Thyroid gland (tissue), 4 donors: Measurements from ENCODE around the gene PPP1R2. TPM values are rescaled to one million over a fixed set of nuclear protein-coding genes. Genes with fewer than 3 reads are reported as not detected.

Source experiments
- DNase-seq, 2 donors: peaks; one replicate each; pipeline ENCODE4 v3.0.0-alpha.2; 2019
- H3K27ac ChIP-seq, 3 donors: fragments of 200-600 bp; sonication (generic); 1 replicate in 2 of 3; 2 replicates in 1 of 3; pipeline ENCODE4 v1.5.1; 2016 to 2019; ENCODE audit warnings: mild to moderate bottlenecking in 1 of 3, moderate library complexity in 1 of 3
- H3K27me3 ChIP-seq: fragments of 200-600 bp; sonication (generic); one replicate; pipeline ENCODE4 v1.5.1; 2019
- H3K36me3 ChIP-seq, 2 donors: fragments of 200-600 bp; sonication (generic); one replicate each; pipeline ENCODE4 v1.5.1; 2016 to 2019
- H3K4me1 ChIP-seq, 2 donors: fragments of 200-600 bp; sonication (generic); one replicate each; pipeline ENCODE4 v1.5.1; 2017 to 2019
- H3K4me3 ChIP-seq, 3 donors: fragments of 200-600 bp; sonication (generic); replicated peaks in 1 of 3; 1 replicate in 2 of 3; 2 replicates in 1 of 3; pipeline ENCODE4 v1.5.1; 2016; ENCODE audit warnings: mild to moderate bottlenecking in 1 of 3
- H3K9me3 ChIP-seq: fragments of 200-600 bp; sonication (generic); one replicate; pipeline ENCODE4 v1.5.1; 2017
- CTCF ChIP-seq, 6 experiments: fragments of 200-600 bp in 3 of 6; fragments of 450-650 bp in 3 of 6; sonication (generic) in 3 of 6; IDR thresholded peaks; one replicate each; pipeline ENCODE4 v1.5.1; 2016 to 2019; ENCODE audit warnings: antibody characterized with exemption in 6 of 6, mild to moderate bottlenecking in 2 of 6, inconsistent platforms in 1 of 6, moderate library complexity in 1 of 6
- POLR2A ChIP-seq, 2 donors: fragments of 450-650 bp; IDR thresholded peaks; one replicate each; pipeline ENCODE4 v1.6.1; 2017; ENCODE audit warnings: antibody characterized with exemption in 2 of 2, mild to moderate bottlenecking in 2 of 2, moderate library complexity in 1 of 2
- WGBS, 2 donors: methylation state at CpG; one replicate each; pipeline ENCODE4 v1.1.5; 2017; 5-methylcytosine and 5-hydroxymethylcytosine counted together
- intact Hi-C: fragments of 100-400 bp; cut with DNase I; formaldehyde crosslinking; loops from one replicate; pipeline ENCODE4 v1.15.1; 2023
- total RNA-seq, 4 donors: library from RNA; depleted of rRNA; stranded (reverse); fragments of >200 nt; gene quantifications; one replicate each; pipeline ENCODE4 v1.2.3, GENCODE V29; 2016

Gene PPP1R2
- total RNA-seq, 4 donors from 2014 or later: 76.2 to 113 (median 99.9) TPM

- no peaks in the 10 kb centered on the region for H3K27me3 ChIP-seq
- intact Hi-C loops: no loop called here
- H3K9me3 ChIP-seq: no peaks in the 10 kb centered on the region
- WGBS, 2 donors: 93 to 94% methylated on average over 19 of the region's 19 CpGs
- H3K27ac ChIP-seq: no peak overlapping the region
- no peak for TF ChIP-seq POLR2A (IDR thresholded peaks at IDR 0.05)
- no peak for TF ChIP-seq CTCF (IDR thresholded peaks at IDR 0.05)
- no peak for DNase-seq
- no peaks in the 10 kb centered on the region for H3K36me3 ChIP-seq
- no peaks in the 10 kb centered on the region for H3K4me1 ChIP-seq
- H3K4me3 ChIP-seq: no peak overlapping the region
Measured at GRCh38 chr3:195573611-195574496, 30.7 kb upstream of the PPP1R2 start.

- H3K27me3 ChIP-seq: no peaks in the 10 kb centered on the region
- no peaks in the 10 kb centered on the region for H3K36me3 ChIP-seq
- H3K27ac ChIP-seq: no peak overlapping the region
- no peak for TF ChIP-seq CTCF (IDR thresholded peaks at IDR 0.05)
- TF ChIP-seq POLR2A (IDR thresholded peaks at IDR 0.05): no peak
- no peak for DNase-seq
- H3K9me3 ChIP-seq: no peaks in the 10 kb centered on the region
- WGBS, 2 donors: 82 to 83% methylated on average over 6 of the region's 6 CpGs
- H3K4me3 ChIP-seq: no peak overlapping the region
- no peaks in the 10 kb centered on the region for H3K4me1 ChIP-seq
- intact Hi-C loops: no loop called here
Measured at GRCh38 chr3:195571361-195571760, 28.2 kb upstream of the PPP1R2 start.

- Histone ChIP-seq H3K36me3 (no peaks in the 10 kb centered on the region), H3K27me3 (no peaks in the 10 kb centered on the region), H3K4me3 (no peak overlapping the region), H3K27ac (no peak overlapping the region), H3K9me3 (no peaks in the 10 kb centered on the region), H3K4me1 (no peaks in the 10 kb centered on the region)
- intact Hi-C loops: no loop called here
- 87 to 91% methylated on average over 9 of the region's 9 CpGs for WGBS, 2 donors
- DNase-seq: no peak
- TF ChIP-seq CTCF (IDR thresholded peaks at IDR 0.05): no peak
- TF ChIP-seq POLR2A (IDR thresholded peaks at IDR 0.05): no peak
Measured at GRCh38 chr3:195570912-195571311, 27.8 kb upstream of the PPP1R2 start.

- H3K4me3 ChIP-seq: no peak overlapping the region
- TF ChIP-seq POLR2A (IDR thresholded peaks at IDR 0.05) (no peak), CTCF (IDR thresholded peaks at IDR 0.05) (no peak)
- no peak overlapping the region for H3K27ac ChIP-seq
- H3K27me3 ChIP-seq: no peaks in the 10 kb centered on the region
- no peaks in the 10 kb centered on the region for H3K4me1 ChIP-seq
- no peaks in the 10 kb centered on the region for H3K36me3 ChIP-seq
- DNase-seq: no peak
- WGBS, 2 donors: 66 to 73% methylated on average over 6 of the region's 6 CpGs
- intact Hi-C loops: no loop called here
- no peaks in the 10 kb centered on the region for H3K9me3 ChIP-seq
Measured at GRCh38 chr3:195570344-195570743, 27.2 kb upstream of the PPP1R2 start.

- intact Hi-C loops: no loop called here
- 70 to 81% methylated on average over 5 of the region's 5 CpGs for WGBS, 2 donors
- no peaks in the 10 kb centered on the region for H3K36me3 ChIP-seq
Measured at GRCh38 chr3:195568630-195569029, 25.5 kb upstream of the PPP1R2 start.

More at GRCh38 chr3:195568630-195569029, 25.5 kb upstream of the PPP1R2 start:
- H3K4me3 ChIP-seq: no peak overlapping the region
- H3K9me3 ChIP-seq: no peaks in the 10 kb centered on the region
- no peak for DNase-seq
- H3K27ac ChIP-seq: no peak overlapping the region
- H3K27me3 ChIP-seq: no peaks in the 10 kb centered on the region
- H3K4me1 ChIP-seq: no peaks in the 10 kb centered on the region
- no peak for TF ChIP-seq CTCF (IDR thresholded peaks at IDR 0.05)
- no peak for TF ChIP-seq POLR2A (IDR thresholded peaks at IDR 0.05)
